Liver (tissue), 9 donors: Measurements from ENCODE around the gene CLIP2. TPM values are rescaled to one million over a fixed set of nuclear protein-coding genes. Genes with fewer than 3 reads are reported as not detected.

ENCODE experiments used
- DNase-seq: peaks from one replicate; pipeline ENCODE4 v3.0.0-alpha.2; 2017; ENCODE audit warnings: low spot score
- H3K27ac ChIP-seq, 2 donors: one replicate each; pipeline ENCODE4 v1.7.0; 2013; ENCODE audit warnings: inconsistent platforms in 2 of 2, low read length in 2 of 2, control low read depth in 1 of 2, low read depth in 1 of 2, mild to moderate bottlenecking in 1 of 2
- H3K27me3 ChIP-seq, 4 donors: one replicate each; pipeline versions ENCODE4 v1.6.1 to v1.7.0; 2013; ENCODE audit warnings: low read length in 3 of 4, inconsistent platforms in 1 of 4, mild to moderate bottlenecking in 1 of 4, moderate library complexity in 1 of 4; ENCODE audit not compliant: control insufficient read depth in 4 of 4, insufficient read depth in 4 of 4
- H3K36me3 ChIP-seq, 4 donors: one replicate each; pipeline versions ENCODE4 v1.6.1 to v1.7.0; 2013; ENCODE audit warnings: low read length in 3 of 4, mild to moderate bottlenecking in 3 of 4, low read depth in 1 of 4, moderate library complexity in 1 of 4; ENCODE audit not compliant: control insufficient read depth in 4 of 4, insufficient read depth in 3 of 4
- H3K4me1 ChIP-seq, 4 donors: one replicate each; pipeline versions ENCODE4 v1.6.1 to v1.7.0; 2013; ENCODE audit warnings: low read length in 3 of 4, mild to moderate bottlenecking in 3 of 4, moderate library complexity in 1 of 4; ENCODE audit not compliant: control insufficient read depth in 4 of 4, insufficient read depth in 4 of 4
- H3K4me3 ChIP-seq, 3 donors: one replicate each; pipeline versions ENCODE4 v1.6.1 to v1.7.0; 2013; ENCODE audit warnings: low read length in 3 of 3, control low read depth in 1 of 3, low read depth in 1 of 3, mild to moderate bottlenecking in 1 of 3
- H3K9ac ChIP-seq, 2 donors: one replicate each; pipeline ENCODE4 v1.7.0; 2013; ENCODE audit warnings: low read length in 2 of 2, mild to moderate bottlenecking in 2 of 2, moderate library complexity in 2 of 2, control low read depth in 1 of 2, low read depth in 1 of 2
- H3K9me3 ChIP-seq, 4 donors: one replicate each; pipeline versions ENCODE4 v1.6.1 to v1.7.0; 2013; ENCODE audit warnings: low read length in 3 of 4; ENCODE audit not compliant: control insufficient read depth in 4 of 4
- ATF3 ChIP-seq: IDR thresholded peaks from 2 replicates; pipeline ENCODE4 v1.6.1; 2016; ENCODE audit warnings: antibody characterized with exemption
- CTCF ChIP-seq: fragments of 150-350 bp; IDR thresholded peaks from 2 replicates; pipeline ENCODE4 v1.5.1; 2017; ENCODE audit warnings: improper control_type of control experiment, low read depth, low read length; ENCODE audit not compliant: missing input control
- EGR1 ChIP-seq, 2 donors: IDR thresholded peaks; 2 replicates each; pipeline ENCODE4 v1.6.1; 2016 to 2018; ENCODE audit warnings: antibody characterized with exemption in 2 of 2, low read depth in 2 of 2
- FOXA1 ChIP-seq: IDR thresholded peaks from 2 replicates; pipeline ENCODE4 v1.6.1; 2016; ENCODE audit warnings: antibody characterized with exemption
- FOXA2 ChIP-seq: IDR thresholded peaks from 2 replicates; pipeline ENCODE4 v1.6.1; 2016; ENCODE audit warnings: antibody characterized with exemption
- GABPA ChIP-seq, 2 donors: IDR thresholded peaks in 1 of 2; conservative IDR thresholded peaks in 1 of 2; 2 replicates each; pipeline ENCODE4 v1.6.1; 2016; ENCODE audit warnings: antibody characterized with exemption in 2 of 2, mild to moderate bottlenecking in 1 of 2, moderate library complexity in 1 of 2
- HNF4A ChIP-seq, 2 donors: conservative IDR thresholded peaks; 2 replicates each; pipeline ENCODE4 v1.6.1; 2016; ENCODE audit warnings: antibody characterized with exemption in 2 of 2, mild to moderate bottlenecking in 2 of 2
- HNF4G ChIP-seq: IDR thresholded peaks from 2 replicates; pipeline ENCODE4 v1.6.1; 2016; ENCODE audit warnings: antibody characterized with exemption
- JUND ChIP-seq, 2 donors: IDR thresholded peaks; 2 replicates each; pipeline ENCODE4 v1.6.1; 2016; ENCODE audit warnings: antibody characterized with exemption in 2 of 2
- MAX ChIP-seq: IDR thresholded peaks from 2 replicates; pipeline ENCODE4 v1.6.1; 2016; ENCODE audit warnings: antibody characterized with exemption
- NR2F2 ChIP-seq: IDR thresholded peaks from 2 replicates; pipeline ENCODE4 v1.6.1; 2016; ENCODE audit warnings: antibody characterized with exemption
- RAD21 ChIP-seq, 2 donors: IDR thresholded peaks; 2 replicates each; pipeline ENCODE4 v1.6.1; 2016; ENCODE audit warnings: antibody characterized with exemption in 2 of 2, mild to moderate bottlenecking in 2 of 2
- RXRA ChIP-seq, 2 donors: IDR thresholded peaks; 2 replicates each; pipeline ENCODE4 v1.6.1; 2017 to 2018; ENCODE audit warnings: antibody characterized with exemption in 2 of 2, mild to moderate bottlenecking in 1 of 2
- SP1 ChIP-seq: IDR thresholded peaks from 2 replicates; pipeline ENCODE4 v1.6.1; 2018; ENCODE audit warnings: antibody characterized with exemption, mild to moderate bottlenecking
- TAF1 ChIP-seq: conservative IDR thresholded peaks from 2 replicates; pipeline ENCODE4 v1.6.1; 2016; ENCODE audit warnings: antibody characterized with exemption, mild to moderate bottlenecking
- YY1 ChIP-seq: IDR thresholded peaks from 2 replicates; pipeline ENCODE4 v1.6.1; 2016; ENCODE audit warnings: antibody characterized with exemption, mild to moderate bottlenecking
- WGBS: extraction: QIAGEN DNeasy Blood & Tissue Kit; methylation state at CpG from one replicate; pipeline ENCODE4 v1.1.7; 2013; 5-methylcytosine and 5-hydroxymethylcytosine counted together
- polyA plus RNA-seq, 2 donors: library from polyadenylated mRNA; stranded (reverse) in 1 of 2; unstranded in 1 of 2; fragments of 200-250 nt in 1 of 2; fragments of >200 nt in 1 of 2; fragmentation: Nextera tagmentation in 1 of 2; extraction: Ambion mirVana in 1 of 2; gene quantifications; one replicate each; pipeline versions ENCODE4 v1.2.1 to v1.2.3, GENCODE V29; 2013 to 2015
- total RNA-seq, 2 donors: library from RNA; depleted of rRNA; stranded (reverse); fragments of >200 nt; gene quantifications; one replicate each; pipeline ENCODE4 v1.2.3, GENCODE V29; 2014
- TF ChIP-seq, protein P1 (sequence below): IDR thresholded peaks from 2 replicates; pipeline ENCODE4 v1.6.1; 2016; ENCODE audit warnings: antibody characterized with exemption
- donor health status: healthy.
- donor health status: healthy.
- donor health status: healthy.
- donor health status: healthy.
- donor health status: healthy.

The CLIP2 gene
- total and polyA plus RNA-seq, 4 donors: 1.4 to 6.3 (median 2.5) TPM

DNA sequence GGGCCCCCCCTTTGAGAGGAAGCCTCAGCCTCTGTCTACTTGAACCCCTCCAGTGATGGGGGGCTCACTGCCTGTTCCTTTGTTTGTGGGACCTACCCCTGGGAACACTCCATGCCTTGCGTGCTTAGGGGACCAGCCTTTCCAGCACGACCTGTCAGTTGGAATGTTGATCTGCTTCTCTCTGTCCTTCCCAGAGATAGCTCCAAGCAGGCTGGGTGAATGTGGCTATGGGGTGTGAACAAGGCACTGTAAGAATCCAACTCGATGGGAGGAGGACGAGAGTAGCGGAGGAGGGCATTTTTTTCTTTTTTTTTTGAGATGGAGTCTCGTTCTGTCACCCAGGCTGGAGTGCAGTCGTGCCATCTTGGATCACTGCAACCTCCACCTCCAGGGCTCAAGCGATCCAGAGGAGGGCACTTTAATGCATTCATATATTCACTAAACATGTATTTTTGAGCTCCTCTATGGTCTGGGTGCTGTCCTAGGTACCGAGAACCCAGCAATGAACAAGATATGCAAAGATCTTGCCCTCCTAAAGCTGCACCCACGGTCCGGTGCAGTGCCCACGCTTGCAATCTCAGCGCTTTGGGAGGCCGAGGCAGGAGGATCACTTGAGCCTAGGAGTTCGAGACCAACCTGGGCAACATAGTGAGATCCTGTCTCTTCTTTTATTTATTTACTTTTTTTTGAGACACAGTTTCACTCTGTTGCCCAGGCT lies 8.5 kb downstream of the CLIP2 start:
- Histone ChIP-seq H3K27me3 (no peaks in the 10 kb centered on the region), H3K9ac (no peak overlapping the region), H3K4me3 (no peak overlapping the region), H3K36me3 (no peaks in the 10 kb centered on the region), H3K9me3 (no peaks in the 10 kb centered on the region), H3K27ac (no peak overlapping the region), H3K4me1 (peaks cover 5 to 7% (median 5%) of the 10 kb centered on the region in 4 donors)
- no peak for DNase-seq
- no peak for TF ChIP-seq RAD21 (IDR thresholded peaks at IDR 0.05)
- WGBS: 94% methylated on average over 15 of the region's 15 CpGs

- H3K9ac ChIP-seq: no peak overlapping the region
- no peaks in the 10 kb centered on the region for H3K27me3 ChIP-seq
- H3K4me3 ChIP-seq: no peak overlapping the region
- no peak for DNase-seq
- WGBS: 95% methylated on average over 8 of the region's 8 CpGs
- H3K4me1 ChIP-seq: no peaks in the 10 kb centered on the region
- no peaks in the 10 kb centered on the region for H3K36me3 ChIP-seq
- H3K27ac ChIP-seq: no peak overlapping the region
- H3K9me3 ChIP-seq: no peaks in the 10 kb centered on the region
- no peak for TF ChIP-seq RXRA (IDR thresholded peaks at IDR 0.05)
- TF ChIP-seq CTCF: no peak
- TF ChIP-seq NR2F2: no peak
- no peak for TF ChIP-seq MAX
- no peak for TF ChIP-seq YY1
- no peak for TF ChIP-seq GABPA (IDR thresholded peaks at IDR 0.05 in 1 of 2, conservative IDR thresholded peaks at IDR 0.05 in 1 of 2)
- no peak for TF ChIP-seq SP1
- TF ChIP-seq JUND (IDR thresholded peaks at IDR 0.05): no peak
- TF ChIP-seq RAD21 (IDR thresholded peaks at IDR 0.05): no peak
- no peak for TF ChIP-seq FOXA2
- no peak for TF ChIP-seq ATF3
- TF ChIP-seq FOXA1: no peak
- no peak for TF ChIP-seq HNF4G
- no peak for TF ChIP-seq TAF1
- no peak for TF ChIP-seq EGR1 (IDR thresholded peaks at IDR 0.05; ENCODE audit: low read depth in 2 of 2)
- TF ChIP-seq, protein P1, sequence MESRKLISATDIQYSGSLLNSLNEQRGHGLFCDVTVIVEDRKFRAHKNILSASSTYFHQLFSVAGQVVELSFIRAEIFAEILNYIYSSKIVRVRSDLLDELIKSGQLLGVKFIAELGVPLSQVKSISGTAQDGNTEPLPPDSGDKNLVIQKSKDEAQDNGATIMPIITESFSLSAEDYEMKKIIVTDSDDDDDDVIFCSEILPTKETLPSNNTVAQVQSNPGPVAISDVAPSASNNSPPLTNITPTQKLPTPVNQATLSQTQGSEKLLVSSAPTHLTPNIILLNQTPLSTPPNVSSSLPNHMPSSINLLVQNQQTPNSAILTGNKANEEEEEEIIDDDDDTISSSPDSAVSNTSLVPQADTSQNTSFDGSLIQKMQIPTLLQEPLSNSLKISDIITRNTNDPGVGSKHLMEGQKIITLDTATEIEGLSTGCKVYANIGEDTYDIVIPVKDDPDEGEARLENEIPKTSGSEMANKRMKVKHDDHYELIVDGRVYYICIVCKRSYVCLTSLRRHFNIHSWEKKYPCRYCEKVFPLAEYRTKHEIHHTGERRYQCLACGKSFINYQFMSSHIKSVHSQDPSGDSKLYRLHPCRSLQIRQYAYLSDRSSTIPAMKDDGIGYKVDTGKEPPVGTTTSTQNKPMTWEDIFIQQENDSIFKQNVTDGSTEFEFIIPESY: no peak
- TF ChIP-seq HNF4A (conservative IDR thresholded peaks at IDR 0.05): no peak
Measured at GRCh38 chr7:74299401-74299800, 10.2 kb downstream of the CLIP2 start.
